GM21526 (cell line): Measurements from ENCODE around the gene ACAD8.
"Not testable (repeated sequence)": the region's sequence is repeated elsewhere in the genome, so short reads cannot be mapped to it uniquely, and the experiment has no call there.

Experiments
- ATAC-seq: cut with Tn5 transposase; IDR thresholded peaks from one replicate; pipeline ENCODE4 v1.9.1; 2021; ENCODE audit warnings: moderate library complexity; ENCODE audit not compliant: unreplicated experiment, low FRiP score

Gene ACAD8

DNA sequence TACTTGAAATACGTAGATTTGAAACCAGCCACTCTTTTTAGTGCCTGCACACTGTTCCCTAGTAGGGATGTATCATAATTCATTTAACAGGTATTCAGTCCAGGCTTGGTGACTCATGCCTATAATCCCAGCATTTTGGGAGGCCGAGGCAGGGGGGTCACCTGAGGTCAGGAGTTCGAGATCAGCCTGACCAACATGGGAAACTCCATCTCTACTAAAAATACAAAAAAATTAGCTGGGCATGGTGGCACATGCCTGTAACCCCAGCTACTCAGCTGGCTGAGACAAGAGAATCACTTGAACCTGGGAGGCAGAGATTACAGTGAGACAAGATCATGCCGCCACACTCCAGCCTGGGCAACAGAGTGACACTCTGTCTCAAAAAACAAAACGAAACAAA is 31.0 kb downstream of the ACAD8 start:
- not testable (repeated sequence) for ATAC-seq

DNA sequence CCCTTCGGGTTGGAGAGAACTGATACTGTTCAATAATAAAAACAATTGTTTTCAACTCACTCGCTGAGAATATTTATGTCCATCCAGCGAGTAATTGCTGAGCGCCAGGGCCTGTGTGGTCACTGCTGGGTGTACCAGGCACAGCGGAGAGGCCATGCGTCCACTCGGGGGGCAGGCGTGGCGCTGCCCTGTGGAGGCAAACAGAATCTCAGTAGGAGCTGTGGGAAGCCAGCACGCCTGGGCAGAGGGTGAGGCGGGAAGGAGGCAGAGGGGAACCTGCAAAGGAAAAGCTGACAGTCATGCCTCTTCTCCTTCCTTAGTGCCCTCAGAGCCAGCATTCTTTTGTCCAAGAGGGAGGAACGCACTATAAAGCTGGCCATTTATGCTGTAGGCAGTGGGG is 34.2 kb downstream of the ACAD8 start:
- no peak for ATAC-seq

DNA sequence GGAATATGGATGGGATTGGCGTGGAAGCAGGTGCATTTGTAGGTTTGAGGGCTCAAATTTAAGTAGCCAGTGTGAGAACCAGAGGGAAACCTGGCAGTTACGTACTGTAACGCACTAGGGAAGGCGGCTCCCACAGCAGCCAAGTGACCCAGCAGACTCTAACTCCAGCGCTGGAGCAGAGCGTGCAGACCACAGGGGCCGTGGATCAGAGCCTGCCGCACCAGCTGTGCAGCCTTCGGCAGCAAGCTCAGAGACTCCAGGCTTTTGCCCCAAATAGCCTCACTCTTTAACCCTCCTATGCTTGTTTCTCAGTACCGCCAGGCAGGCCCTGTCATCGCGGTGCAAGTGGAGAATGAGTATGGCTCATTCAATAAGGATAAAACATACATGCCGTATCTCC is 35.1 kb downstream of the ACAD8 start:
- ATAC-seq: no peak

DNA sequence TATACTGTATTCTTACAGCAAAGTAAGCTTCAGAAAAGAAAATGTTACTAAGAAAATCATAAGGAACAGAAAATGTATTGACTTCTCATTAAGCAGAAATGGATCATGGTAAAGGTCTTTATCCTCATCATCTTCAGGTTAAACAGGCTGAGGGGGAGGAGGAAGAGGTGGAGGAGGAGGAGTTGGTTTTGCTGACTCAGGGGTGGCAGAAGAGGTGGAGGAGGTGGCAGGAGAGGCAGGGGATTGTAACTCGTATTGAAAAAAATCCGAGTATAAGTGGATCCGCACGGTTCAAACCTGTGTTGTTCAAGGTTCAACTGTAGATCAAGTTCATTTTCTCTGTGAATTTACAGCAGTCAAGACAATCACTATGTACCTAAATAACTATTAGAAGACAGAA is 35.8 kb downstream of the ACAD8 start:
- ATAC-seq: no peak

DNA sequence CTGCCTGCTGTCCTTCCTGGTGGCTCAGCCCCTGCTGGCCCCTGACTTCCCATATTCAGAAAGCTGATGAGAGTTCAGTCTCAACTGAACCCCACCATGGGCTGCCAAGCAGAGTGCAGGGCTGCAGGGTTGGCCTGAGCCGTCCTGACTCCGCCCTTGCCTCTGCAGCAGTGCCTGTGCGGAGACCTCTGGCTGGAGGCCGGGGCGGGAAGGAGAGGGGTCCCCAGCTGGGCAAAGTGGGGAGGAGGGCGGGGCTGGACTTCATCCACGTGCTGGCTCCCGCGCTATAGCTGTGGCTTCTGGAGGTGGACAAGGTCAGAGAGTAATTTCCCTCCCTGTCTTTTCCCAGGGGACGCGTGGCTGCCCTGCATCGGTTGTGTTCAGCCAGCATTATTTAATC is 36.4 kb downstream of the ACAD8 start:
- ATAC-seq: no peak

DNA sequence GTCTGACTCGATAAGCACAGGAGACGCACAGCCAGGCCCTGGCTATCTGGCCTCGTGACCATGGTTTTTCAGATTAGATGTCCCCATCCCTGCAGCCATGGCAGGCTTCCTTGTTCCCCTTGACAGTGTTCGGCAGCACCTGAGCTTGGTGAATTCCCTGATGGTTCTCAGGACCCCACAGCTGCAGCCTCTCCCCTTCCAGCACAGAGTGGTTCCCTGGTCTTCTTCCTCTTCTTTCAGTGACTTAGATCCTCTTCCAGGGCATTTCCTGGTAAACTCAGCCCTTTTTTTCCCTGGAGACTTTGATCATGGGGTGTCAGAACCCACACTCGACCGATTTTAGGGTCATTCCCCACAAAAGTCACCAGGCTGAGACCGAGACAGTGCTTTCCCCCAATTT is 37.3 kb downstream of the ACAD8 start:
- ATAC-seq: no peak

DNA sequence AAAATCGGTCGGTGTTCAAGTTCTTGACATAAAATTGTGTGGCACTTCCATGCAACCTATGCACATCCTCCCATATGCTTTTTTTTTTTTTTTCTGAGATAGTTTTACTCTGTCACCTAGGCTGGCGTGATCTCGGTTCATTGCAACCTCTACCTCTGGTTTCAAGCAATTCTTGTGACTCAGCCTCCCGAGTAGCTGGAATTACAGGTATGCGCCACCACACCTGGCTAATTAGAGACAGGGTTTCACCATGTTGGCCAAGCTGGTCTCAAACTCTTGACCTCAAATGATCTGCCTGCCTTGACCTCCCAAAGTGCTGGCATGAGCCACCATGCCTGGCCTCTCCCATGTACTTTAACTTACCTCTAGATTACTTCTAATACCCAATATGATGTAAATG is 37.8 kb downstream of the ACAD8 start:
- no peak for ATAC-seq

DNA sequence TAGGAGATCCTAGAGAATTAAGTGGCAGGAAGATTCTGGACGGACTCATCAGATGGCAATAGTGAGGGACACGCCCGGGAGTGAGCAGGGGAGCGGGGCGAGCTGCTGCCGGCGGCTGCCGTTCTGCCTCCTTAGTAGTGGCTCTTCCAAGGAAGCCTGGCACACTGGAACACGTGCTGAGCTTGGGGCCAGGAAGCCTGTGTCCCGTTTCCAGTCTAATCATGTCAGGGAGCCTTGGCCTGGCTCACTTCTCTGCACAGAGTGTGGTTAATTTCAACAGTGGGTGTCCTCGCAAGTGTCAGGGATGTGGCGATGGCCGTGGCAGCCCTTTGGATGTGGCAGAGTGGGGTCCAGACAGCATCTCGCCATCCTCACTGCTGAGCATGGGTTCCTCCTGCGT is 39.3 kb downstream of the ACAD8 start:
- ATAC-seq: no peak

DNA sequence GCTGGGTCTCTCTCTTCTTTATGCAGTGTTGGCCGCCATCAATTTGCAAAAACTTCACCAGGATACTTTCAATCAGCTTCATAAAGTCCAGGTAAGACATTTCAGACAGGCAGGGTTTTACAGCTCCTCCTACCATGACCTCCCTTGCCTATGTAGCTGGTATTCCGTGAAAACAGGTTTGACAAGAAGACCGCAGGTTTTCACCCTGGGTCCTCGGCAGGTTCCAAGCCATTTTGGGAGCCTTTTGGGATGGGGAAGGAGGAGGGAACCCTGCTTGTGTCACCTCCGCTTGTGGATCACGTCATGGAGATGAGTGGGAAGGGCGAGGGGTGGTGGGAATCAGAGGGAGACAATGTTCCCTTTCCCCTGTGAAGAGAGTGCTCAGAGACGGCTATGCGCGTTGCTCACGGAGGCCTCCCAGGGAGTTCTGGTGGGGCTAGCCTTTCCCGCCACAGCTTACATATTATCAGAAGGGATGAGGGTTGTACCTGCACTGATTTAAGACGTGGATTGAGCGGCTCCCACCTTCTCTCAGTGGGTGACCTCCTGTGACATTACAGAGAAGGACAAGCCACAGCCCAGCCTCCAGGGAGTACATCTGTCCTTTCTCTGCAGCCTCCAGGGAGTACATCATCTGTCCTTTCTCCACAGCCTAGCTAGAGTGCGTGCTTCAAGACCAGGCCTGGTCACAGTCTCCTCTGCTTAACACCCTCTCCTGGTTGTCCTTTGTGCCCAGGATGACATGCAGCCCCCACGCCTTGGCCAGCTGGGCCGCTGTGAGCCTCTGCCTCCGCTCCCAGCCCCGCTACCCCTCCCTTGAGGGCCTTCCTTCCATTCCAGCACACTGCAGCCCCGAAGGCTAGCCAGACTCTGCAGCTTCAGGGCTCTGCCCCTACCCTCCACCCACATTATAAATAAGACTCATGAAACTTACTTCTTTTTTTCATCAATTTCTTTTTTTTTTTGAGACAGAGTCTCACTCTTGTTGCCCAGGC is 40.0 kb downstream of the ACAD8 start:
- no peak for ATAC-seq

DNA sequence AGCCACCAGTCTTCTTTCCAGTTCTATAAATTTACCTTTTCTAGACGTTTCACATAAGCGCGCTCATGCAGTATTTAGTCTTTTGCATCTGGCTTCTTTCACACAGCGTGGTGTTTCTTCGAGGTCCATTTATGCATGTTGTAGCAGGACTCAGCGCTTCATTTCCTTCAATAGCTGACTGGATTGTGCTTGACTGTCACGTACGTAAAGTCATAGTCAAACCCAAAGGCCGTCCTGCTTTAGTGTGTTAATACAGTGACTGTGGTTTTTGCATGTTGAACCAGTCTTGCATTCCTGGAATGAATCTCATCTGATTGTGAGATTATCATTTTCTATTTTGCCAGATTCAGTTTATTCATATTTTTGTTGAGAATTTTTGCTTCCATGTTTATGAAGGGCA is 41.3 kb downstream of the ACAD8 start:
- ATAC-seq: no peak

DNA sequence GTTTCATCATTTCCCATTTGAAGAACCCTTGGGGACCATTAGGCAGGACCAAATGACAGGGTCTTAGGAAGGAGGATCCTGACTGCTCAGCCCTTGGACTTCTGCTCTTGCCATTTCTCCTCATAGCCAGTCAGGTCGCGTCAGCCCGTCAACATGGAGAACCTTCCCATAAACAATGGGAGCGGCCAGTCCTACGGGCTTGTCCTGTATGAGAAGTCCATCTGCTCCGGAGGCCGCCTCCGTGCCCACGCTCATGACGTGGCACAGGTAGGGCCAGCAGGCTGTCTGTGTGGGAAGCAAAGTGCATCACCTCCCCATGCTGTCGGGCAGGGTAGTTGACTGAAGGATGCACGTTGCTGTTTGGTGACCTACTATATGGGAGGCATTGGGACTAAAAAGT is 58.9 kb downstream of the ACAD8 start:
- no peak for ATAC-seq

DNA sequence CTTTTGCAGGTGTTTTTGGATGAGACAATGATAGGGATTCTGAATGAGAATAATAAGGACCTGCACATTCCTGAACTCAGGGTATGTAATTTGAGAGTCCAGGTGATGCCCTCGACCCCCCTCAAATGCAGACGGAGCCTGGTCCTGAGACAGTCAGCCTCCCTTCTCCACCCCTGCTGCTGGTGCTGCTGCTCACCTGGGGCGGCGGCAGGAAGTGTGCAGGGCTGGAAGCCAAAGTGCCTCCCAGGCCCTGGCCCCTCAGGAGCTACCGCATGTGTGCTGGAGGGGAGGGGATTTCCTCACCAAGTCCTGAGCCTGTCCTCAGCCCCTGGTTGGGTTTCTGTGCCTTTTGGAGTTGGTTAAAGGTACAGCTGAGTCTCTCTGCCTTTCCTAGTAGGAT is 59.4 kb downstream of the ACAD8 start:
- no peak for ATAC-seq

DNA sequence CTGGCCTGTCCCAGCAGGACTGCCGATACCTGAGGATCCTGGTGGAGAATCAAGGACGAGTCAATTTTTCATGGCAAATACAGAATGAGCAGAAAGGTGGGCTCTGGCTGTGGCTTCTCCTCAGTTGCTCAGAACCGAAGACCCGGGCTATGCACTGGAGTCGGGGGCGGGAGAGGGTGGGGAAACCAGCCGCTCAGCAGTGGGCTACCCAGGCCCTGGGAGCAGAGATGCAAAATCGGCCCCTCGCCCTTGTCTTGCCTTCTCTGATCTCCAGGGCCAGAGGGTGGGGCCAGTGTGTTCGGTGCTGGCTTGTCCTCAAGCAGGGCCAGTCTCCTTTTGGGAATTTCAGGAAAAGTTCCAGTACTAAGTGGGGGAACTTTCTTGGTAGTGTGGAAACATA is 60.0 kb downstream of the ACAD8 start:
- no peak for ATAC-seq

DNA sequence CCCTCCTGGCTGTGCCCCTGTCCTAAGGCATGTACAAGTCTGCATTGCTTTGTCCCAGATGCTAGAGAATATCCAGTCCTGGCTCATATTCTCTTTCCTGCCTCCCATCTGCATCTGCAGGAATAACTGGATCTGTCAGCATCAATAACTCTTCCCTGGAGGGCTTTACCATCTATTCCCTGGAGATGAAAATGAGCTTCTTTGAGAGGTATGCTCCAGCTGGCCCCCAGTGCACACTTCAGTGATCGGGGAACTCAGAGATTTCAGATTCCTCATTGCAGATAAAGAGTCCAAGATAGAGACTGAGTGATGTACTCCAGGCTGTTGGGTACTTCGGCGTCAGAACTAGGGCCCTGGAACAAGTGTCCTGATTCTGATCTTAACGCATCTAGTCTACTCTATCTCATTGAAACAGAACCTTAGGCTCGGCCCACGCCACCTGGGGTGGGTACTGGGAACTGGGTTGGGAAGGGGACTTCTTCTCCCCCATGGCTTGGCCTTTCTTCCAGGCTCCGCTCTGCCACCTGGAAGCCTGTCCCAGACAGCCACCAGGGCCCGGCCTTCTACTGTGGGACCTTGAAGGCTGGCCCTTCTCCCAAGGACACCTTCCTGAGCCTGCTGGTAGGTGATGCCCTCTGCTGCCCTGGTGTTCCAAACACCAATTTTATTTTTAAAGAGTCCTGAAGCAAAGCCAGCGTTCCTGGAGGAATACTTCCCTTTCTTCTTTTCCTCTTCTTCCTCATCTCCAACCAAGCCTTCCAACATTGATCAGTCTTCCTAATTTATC is 60.6 kb downstream of the ACAD8 start:
- ATAC-seq: no peak
